IMR-90 (cell line): ENCODE results near the gene KCNK17. TPM values are rescaled to one million over a fixed set of nuclear protein-coding genes. Genes with fewer than 3 reads are reported as not detected.

Experiments
- ATAC-seq: fragments of 200-7000 bp; cut with Tn5 transposase; 2 replicates; pipeline ENCODE4 v1.9.1; 2020; ENCODE audit warnings: low read depth, mild to moderate bottlenecking, moderate library complexity
- BruUV-seq: library from RNA; stranded (reverse); fragments of 400-500 nt; replicated peaks from 2 replicates; lab custom pipeline; 2021; lab: Mats Ljungman, UMichigan
- CTCF ChIA-PET: fragments of 300-600 bp; formaldehyde crosslinking; extraction: SDS; loops from one replicate; lab custom pipeline; 2021; ENCODE audit warnings: antibody characterized with exemption; lab: Yijun Ruan, JAX
- POLR2A ChIA-PET: fragments of 300-600 bp; sonication (Branson Sonifier 250); formaldehyde crosslinking; loops from one replicate; lab custom pipeline; 2022; ENCODE audit warnings: antibody characterized with exemption; ENCODE audit not compliant: unreplicated experiment; lab: Charles Lee
- DNase-seq: peaks from one replicate; pipeline ENCODE4 v3.0.0; 2013
- H2AFZ ChIP-seq: replicated peaks from 2 replicates; pipeline ENCODE3; 2013; ENCODE audit warnings: low read length, mild to moderate bottlenecking; ENCODE audit not compliant: poor library complexity
- H2AK5ac ChIP-seq: 2 replicates; pipeline ENCODE4 v1.6.1; 2013; ENCODE audit warnings: low read depth, low read length, inconsistent platforms
- H2AK9ac ChIP-seq: replicated peaks from 2 replicates; pipeline ENCODE3; 2013; ENCODE audit warnings: mild to moderate bottlenecking, low read depth, low read length, moderate library complexity; ENCODE audit not compliant: poor library complexity
- H2BK120ac ChIP-seq: 2 replicates; pipeline ENCODE4 v1.6.1; 2013; ENCODE audit warnings: low read depth, low read length, inconsistent platforms
- H2BK15ac ChIP-seq: 3 replicates; pipeline ENCODE4 v1.6.1; 2013; ENCODE audit warnings: low read depth, low read length, inconsistent platforms
- H2BK20ac ChIP-seq: 2 replicates; pipeline ENCODE4 v1.6.1; 2013; ENCODE audit warnings: low read depth, mild to moderate bottlenecking, inconsistent platforms, low read length, moderate library complexity
- H2BK5ac ChIP-seq: 2 replicates; pipeline ENCODE4 v1.6.1; 2013; ENCODE audit warnings: mild to moderate bottlenecking, low read depth, low read length, inconsistent platforms; ENCODE audit not compliant: poor library complexity, severe bottlenecking
- H3K14ac ChIP-seq: replicated peaks from 2 replicates; pipeline ENCODE4 v1.6.1; 2013; ENCODE audit warnings: low read depth, low read length, inconsistent platforms
- H3K18ac ChIP-seq: 2 replicates; pipeline ENCODE4 v1.6.1; 2013; ENCODE audit warnings: low read depth, low read length, control low read depth
- H3K23ac ChIP-seq: 2 replicates; pipeline ENCODE4 v1.6.1; 2013; ENCODE audit warnings: low read depth, low read length, inconsistent platforms
- H3K27ac ChIP-seq: 2 replicates; pipeline ENCODE4 v1.5.1; 2013; ENCODE audit warnings: mild to moderate bottlenecking, control low read depth, low read length; ENCODE audit not compliant: insufficient read depth
- H3K27me3 ChIP-seq: 2 replicates; pipeline ENCODE4 v1.6.1; 2013; ENCODE audit warnings: low read length; ENCODE audit not compliant: control insufficient read depth, insufficient read depth
- H3K36me3 ChIP-seq: 2 replicates; pipeline ENCODE4 v1.6.1; 2013; ENCODE audit warnings: low read length, mixed read lengths; ENCODE audit not compliant: control insufficient read depth, insufficient read depth
- H3K4ac ChIP-seq: 2 replicates; pipeline ENCODE4 v1.6.1; 2013; ENCODE audit warnings: low read depth, low read length, inconsistent platforms
- H3K4me1 ChIP-seq: 2 replicates; pipeline ENCODE4 v1.6.1; 2013; ENCODE audit warnings: low read length, mixed read lengths; ENCODE audit not compliant: control insufficient read depth, insufficient read depth
- H3K4me2 ChIP-seq: 2 replicates; pipeline ENCODE4 v1.6.1; 2013; ENCODE audit warnings: low read depth, mild to moderate bottlenecking, control low read depth, low read length, moderate library complexity
- H3K4me3 ChIP-seq: 2 replicates; pipeline ENCODE4 v1.5.1; 2013; ENCODE audit warnings: low read depth, mild to moderate bottlenecking, control low read depth, low read length, moderate library complexity; ENCODE audit not compliant: insufficient read depth
- H3K56ac ChIP-seq: 2 replicates; pipeline ENCODE4 v1.6.1; 2013; ENCODE audit warnings: low read length, inconsistent platforms; ENCODE audit not compliant: insufficient read depth; ENCODE audit errors: extremely low read depth
- H3K79me1 ChIP-seq, 2 experiments: 2 replicates each; pipeline ENCODE4 v1.6.1; 2013; ENCODE audit warnings: low read length in 2 of 2, inconsistent platforms in 1 of 2, low read depth in 1 of 2
- H3K9ac ChIP-seq: 2 replicates; pipeline ENCODE4 v1.6.1; 2013; ENCODE audit warnings: low read depth, low read length, control low read depth
- H3K9me1 ChIP-seq: 2 replicates; pipeline ENCODE4 v1.6.1; 2013; ENCODE audit warnings: low read length, inconsistent platforms; ENCODE audit not compliant: insufficient read depth
- H3K9me3 ChIP-seq: 2 replicates; pipeline ENCODE4 v1.6.1; 2013; ENCODE audit warnings: low read length; ENCODE audit not compliant: control insufficient read depth, insufficient read depth
- H4K20me1 ChIP-seq: 2 replicates; pipeline ENCODE4 v1.6.1; 2013; ENCODE audit warnings: low read length, inconsistent platforms; ENCODE audit not compliant: insufficient read depth
- H4K5ac ChIP-seq: 2 replicates; pipeline ENCODE4 v1.6.1; 2013; ENCODE audit warnings: mild to moderate bottlenecking, low read depth, low read length, control low read depth
- H4K8ac ChIP-seq, 2 experiments: 2 replicates each; pipeline ENCODE4 v1.6.1; 2013; ENCODE audit warnings: low read depth in 2 of 2, low read length in 2 of 2, control low read depth in 1 of 2, inconsistent platforms in 1 of 2
- H4K91ac ChIP-seq: 2 replicates; pipeline ENCODE4 v1.6.1; 2013; ENCODE audit warnings: low read depth, low read length, inconsistent platforms; ENCODE audit not compliant: insufficient read depth
- BHLHE40 ChIP-seq: fragments of 150-350 bp; IDR thresholded peaks from 2 replicates; pipeline ENCODE4 v1.6.1; 2016; ENCODE audit warnings: mild to moderate bottlenecking, low read depth, low read length
- CEBPB ChIP-seq: IDR thresholded peaks from 2 replicates; pipeline ENCODE4 v1.6.1; 2012; ENCODE audit warnings: low read depth, low read length, improper control_type of control experiment
- CHD1 ChIP-seq: IDR thresholded peaks from 2 replicates; pipeline ENCODE4 v1.6.1; 2012; ENCODE audit warnings: low read depth, low read length, improper control_type of control experiment
- CTCF ChIP-seq: conservative IDR thresholded peaks from 2 replicates; pipeline ENCODE4 v1.5.1; 2012; ENCODE audit warnings: mild to moderate bottlenecking, low read depth, low read length, improper control_type of control experiment
- FOS ChIP-seq: fragments of 150-350 bp; IDR thresholded peaks from 2 replicates; pipeline ENCODE4 v1.6.1; 2016; ENCODE audit warnings: low read depth, low read length
- MAFK ChIP-seq: IDR thresholded peaks from 2 replicates; pipeline ENCODE4 v1.6.1; 2012; ENCODE audit warnings: low read depth, low read length, improper control_type of control experiment
- MAZ ChIP-seq: IDR thresholded peaks from 2 replicates; pipeline ENCODE4 v1.6.1; 2012; ENCODE audit warnings: low read depth, mild to moderate bottlenecking, low read length, improper control_type of control experiment, moderate library complexity, borderline replicate concordance
- MXI1 ChIP-seq: IDR thresholded peaks from 2 replicates; pipeline ENCODE4 v1.6.1; 2012; ENCODE audit warnings: low read depth, mild to moderate bottlenecking, low read length, moderate library complexity, borderline replicate concordance
- NFE2L2 ChIP-seq: fragments of 150-350 bp; IDR thresholded peaks from 2 replicates; pipeline ENCODE4 v1.6.1; 2016; ENCODE audit warnings: low read depth, mild to moderate bottlenecking, low read length
- POLR2A ChIP-seq: IDR thresholded peaks from 2 replicates; pipeline ENCODE4 v1.6.1; 2012; ENCODE audit warnings: mild to moderate bottlenecking, low read depth, low read length
- RAD21 ChIP-seq: IDR thresholded peaks from 2 replicates; pipeline ENCODE4 v1.6.1; 2012; ENCODE audit warnings: low read length, improper control_type of control experiment
- RCOR1 ChIP-seq: IDR thresholded peaks from 2 replicates; pipeline ENCODE4 v1.6.1; 2012; ENCODE audit warnings: mild to moderate bottlenecking, low read length, improper control_type of control experiment; ENCODE audit not compliant: insufficient replicate concordance
- RFX5 ChIP-seq: IDR thresholded peaks from 2 replicates; pipeline ENCODE4 v1.8.0; 2012; ENCODE audit warnings: low read depth, mild to moderate bottlenecking, low read length, moderate library complexity
- SMC3 ChIP-seq: fragments of 150-350 bp; IDR thresholded peaks from 2 replicates; pipeline ENCODE4 v1.6.1; 2016; ENCODE audit warnings: low read depth, mild to moderate bottlenecking, antibody characterized with exemption, low read length, moderate library complexity
- USF2 ChIP-seq: fragments of 150-350 bp; IDR thresholded peaks from 2 replicates; pipeline ENCODE4 v1.6.1; 2017; ENCODE audit warnings: mild to moderate bottlenecking, antibody characterized with exemption, low read length, low read depth
- WGBS, 2 experiments: methylation state at CpG; one replicate each; pipeline versions ENCODE4 v1.1.5 to v1.1.7; 2013; ENCODE audit warnings: missing lambda C conversion rate in 2 of 2; ENCODE audit not compliant: insufficient read length in 1 of 2; ENCODE audit errors: extremely low coverage in 2 of 2; 5-methylcytosine and 5-hydroxymethylcytosine counted together
- dilution Hi-C: fragments of 300-500 bp; cut with HindIII; formaldehyde crosslinking; loops from one replicate; pipeline ENCODE4 v1.14.3; 2018; ENCODE audit warnings: low sequenced_read_pairs; ENCODE audit not compliant: unreplicated experiment
- in situ Hi-C: fragments of 300-500 bp; cut with MboI; formaldehyde crosslinking; loops from 3 replicates; pipeline ENCODE4 v1.14.3; 2019; ENCODE audit warnings: low sequenced_read_pairs, inconsistent platforms, mixed read lengths
- intact Hi-C: fragments of 100-400 bp; cut with micrococcal nuclease; formaldehyde crosslinking; loops from 2 replicates; pipeline ENCODE4 v1.10.0; 2022
- polyA plus RNA-seq, 3 experiments: library from polyadenylated mRNA; depleted of rRNA; stranded (reverse); fragments of >200 nt; gene quantifications; 2 replicates each; pipeline ENCODE4 v1.2.3, GENCODE V29; 2012; ENCODE audit warnings: low replicate concordance in 1 of 3
- total RNA-seq: library from RNA; depleted of rRNA; stranded (reverse); fragments of >200 nt; gene quantifications from 2 replicates; pipeline ENCODE4 v1.2.3, GENCODE V29; 2012

KCNK17 gene
- total and polyA plus RNA-seq, 2 of the 4 experiments (the other 2 are of a cell fraction): not detected

- Histone ChIP-seq H2AK5ac (no peak overlapping the region), H3K9ac (no peak overlapping the region), H3K23ac (no peak overlapping the region), H4K8ac (no peak overlapping the region), H3K18ac (no peak overlapping the region), H3K4me2 (no peak overlapping the region), H2BK120ac (no peak overlapping the region), H3K9me3 (no peaks in the 10 kb centered on the region), H3K4me3 (no peak overlapping the region), H4K20me1 (no peaks in the 10 kb centered on the region), H3K4me1 (no peaks in the 10 kb centered on the region), H3K14ac (no peak overlapping the region), H3K36me3 (no peaks in the 10 kb centered on the region), H2BK5ac (no peak overlapping the region), H4K5ac (no peak overlapping the region), H3K27me3 (no peaks in the 10 kb centered on the region; the same call in 1 of the 2 replicates), H2AFZ (no peak overlapping the region), H3K56ac (no peak overlapping the region), H3K9me1 (no peaks in the 10 kb centered on the region), H2AK9ac (no peak overlapping the region), H3K79me1 (no peaks in the 10 kb centered on the region), H4K91ac (no peak overlapping the region), H2BK15ac (no peak overlapping the region), H3K27ac (no peak overlapping the region), H3K4ac (no peak overlapping the region), H2BK20ac (no peak overlapping the region)
- in situ Hi-C loops (loop anchor here (10.0 kb wide), 1 partner anchor 968 kb away; no protein-coding TSS in a partner anchor), intact Hi-C loops (loop anchor here (1.0 to 10.0 kb wide), 4 partner anchors 545 to 1718 kb away; no protein-coding TSS in a partner anchor), dilution Hi-C loops (no loop called here)
- ATAC-seq (no peak), DNase-seq (no peak)
- 83% methylated on average over 2 of the region's 6 CpGs; no CpG with 5 or more reads in 1 of the 2 experiments for WGBS, 2 experiments
- BruUV-seq: no TSS peak
- TF ChIP-seq POLR2A: no peak
- TF ChIP-seq CEBPB: no peak
- TF ChIP-seq MAZ: no peak
- TF ChIP-seq SMC3: no peak
- TF ChIP-seq BHLHE40: no peak
- no peak for TF ChIP-seq CHD1
- no peak for TF ChIP-seq MAFK
- TF ChIP-seq CTCF: no peak
- TF ChIP-seq FOS: no peak
- no peak for TF ChIP-seq RCOR1
- TF ChIP-seq RAD21: no peak
- TF ChIP-seq USF2: no peak
- no peak for TF ChIP-seq MXI1
- no peak for TF ChIP-seq NFE2L2
- no peak for TF ChIP-seq RFX5
- ChIA-PET POLR2A (no interaction called here), CTCF (no interaction called here)
Measured at GRCh38 chr6:39347206-39347605, 33.0 kb upstream of the KCNK17 start.
